NT2/D1 (cell line): ENCODE data around the gene METTL21C.

Experiments used
- DNase-seq: peaks from one replicate; pipeline ENCODE4 v3.0.0-alpha.2; 2011; ENCODE audit warnings: low read depth, low spot score
- H3K27me3 ChIP-seq: 2 replicates; pipeline ENCODE4 v1.6.0; 2011; ENCODE audit warnings: mild to moderate bottlenecking; ENCODE audit not compliant: insufficient read length, insufficient read depth
- H3K36me3 ChIP-seq: 2 replicates; pipeline ENCODE4 v1.6.1; 2011; ENCODE audit warnings: mild to moderate bottlenecking, low read length, mixed read lengths; ENCODE audit not compliant: insufficient read depth, insufficient read length
- H3K4me1 ChIP-seq: 2 replicates; pipeline ENCODE4 v1.5.1; 2011; ENCODE audit not compliant: insufficient read depth, insufficient read length
- H3K4me3 ChIP-seq: 2 replicates; pipeline ENCODE4 v1.5.1; 2011; ENCODE audit warnings: low read depth; ENCODE audit not compliant: insufficient read length
- H3K9ac ChIP-seq: 2 replicates; pipeline ENCODE4 v1.6.0; 2011; ENCODE audit warnings: low read depth; ENCODE audit not compliant: insufficient read length
- H3K9me3 ChIP-seq: 2 replicates; pipeline ENCODE4 v1.5.1; 2011; ENCODE audit warnings: mild to moderate bottlenecking, low read length; ENCODE audit not compliant: insufficient read depth
- SUZ12 ChIP-seq: IDR thresholded peaks from 2 replicates; pipeline ENCODE4 v1.6.1; 2011; ENCODE audit not compliant: insufficient read length, insufficient read depth; ENCODE audit errors: extremely low read depth
- YY1 ChIP-seq: IDR thresholded peaks from 2 replicates; pipeline ENCODE4 v1.6.1; 2011; ENCODE audit not compliant: insufficient read length, insufficient read depth
- ZNF274 ChIP-seq: IDR thresholded peaks from 2 replicates; pipeline ENCODE4 v1.6.1; 2011; ENCODE audit warnings: mild to moderate bottlenecking, low read depth, low read length

The METTL21C gene

DNA sequence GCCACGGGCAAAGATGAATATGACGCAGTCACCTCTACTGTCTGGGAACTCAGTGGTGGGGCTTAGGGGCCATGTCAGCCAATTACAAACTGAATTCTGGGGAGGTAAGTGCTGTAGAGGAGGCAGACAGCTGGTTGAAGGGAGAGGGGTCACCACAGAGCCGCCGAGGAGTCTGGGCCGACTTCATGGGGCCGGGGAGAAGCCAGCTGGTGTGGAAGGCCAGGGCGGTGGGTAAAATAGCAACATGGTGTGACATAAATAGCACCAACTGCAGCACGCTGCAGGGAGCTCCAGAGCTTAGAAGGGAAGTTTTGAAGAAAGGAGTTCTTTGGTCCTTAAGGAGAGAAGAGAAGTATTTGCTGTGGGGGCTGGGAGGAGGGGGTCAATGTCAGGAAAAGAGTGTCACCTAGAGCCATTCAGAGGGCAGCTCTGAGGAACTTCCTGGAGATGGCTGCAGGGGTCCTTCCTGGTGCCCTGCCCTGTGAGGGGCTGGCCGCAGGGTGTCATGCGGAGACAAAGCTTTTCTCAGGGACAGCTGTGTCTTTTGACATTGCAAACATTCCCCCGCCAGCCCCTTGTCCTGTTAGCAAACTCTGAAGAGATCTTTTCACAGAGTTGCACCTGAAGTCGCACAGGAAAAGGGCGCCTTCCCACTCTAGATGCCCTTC, 6.4 kb downstream of the METTL21C start:
- Histone ChIP-seq H3K36me3 (no peaks in the 10 kb centered on the region), H3K9me3 (no peaks in the 10 kb centered on the region), H3K4me3 (no peak overlapping the region), H3K27me3 (no peaks in the 10 kb centered on the region), H3K4me1 (no peaks in the 10 kb centered on the region), H3K9ac (no peak overlapping the region)
- TF ChIP-seq ZNF274: no peak
- no peak for TF ChIP-seq YY1
- no peak for TF ChIP-seq SUZ12
- no peak for DNase-seq

DNA sequence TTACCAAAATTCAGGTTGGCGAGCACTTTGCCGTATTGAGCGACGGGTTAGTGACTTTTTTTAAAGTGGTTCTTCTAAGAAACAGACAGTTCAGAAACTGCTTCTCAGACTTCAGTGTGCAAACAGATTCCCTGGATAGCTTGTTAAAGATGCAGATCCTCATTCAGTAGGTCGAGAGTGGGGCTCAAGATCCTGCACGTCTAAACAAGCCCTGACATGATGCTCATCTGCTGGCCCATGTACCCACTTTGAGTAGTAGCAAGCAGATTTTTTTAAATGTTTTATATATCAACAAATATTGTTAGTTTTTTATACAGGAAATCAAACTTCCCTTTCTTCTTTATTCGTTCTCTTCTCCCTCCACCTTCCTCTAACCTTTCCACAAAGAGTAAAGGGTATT, 7.3 kb downstream of the METTL21C start:
- H3K4me1 ChIP-seq: no peaks in the 10 kb centered on the region
- TF ChIP-seq ZNF274: no peak
- TF ChIP-seq SUZ12: no peak
- no peak for TF ChIP-seq YY1
- no peak overlapping the region for H3K4me3 ChIP-seq
- no peak for DNase-seq
- no peaks in the 10 kb centered on the region for H3K27me3 ChIP-seq
- H3K9me3 ChIP-seq: no peaks in the 10 kb centered on the region
- no peak overlapping the region for H3K9ac ChIP-seq
- no peaks in the 10 kb centered on the region for H3K36me3 ChIP-seq

DNA sequence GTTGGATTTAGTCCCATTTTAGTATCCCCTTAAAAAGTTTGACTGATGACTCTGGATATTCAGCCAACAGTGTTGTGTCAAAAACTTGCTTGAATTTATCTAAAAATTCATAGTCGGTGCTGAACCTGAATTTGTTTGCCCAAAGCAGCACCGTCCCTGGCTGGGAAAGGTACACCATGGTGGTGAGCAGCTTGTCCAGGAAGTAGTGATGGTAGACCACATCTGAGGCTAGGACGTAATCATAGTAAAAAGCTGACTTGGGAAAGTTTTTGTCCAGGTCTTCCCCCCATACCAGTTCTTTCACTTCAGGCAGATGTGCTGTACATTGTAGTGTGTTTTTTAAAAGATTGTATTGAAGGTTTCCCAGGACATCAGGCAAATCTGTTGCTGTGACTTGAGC, 8.8 kb downstream of the METTL21C start:
- Histone ChIP-seq H3K36me3 (no peaks in the 10 kb centered on the region), H3K4me3 (no peak overlapping the region), H3K4me1 (no peaks in the 10 kb centered on the region), H3K9me3 (no peaks in the 10 kb centered on the region), H3K9ac (no peak overlapping the region), H3K27me3 (no peaks in the 10 kb centered on the region)
- TF ChIP-seq ZNF274 (no peak), YY1 (no peak), SUZ12 (no peak)
- DNase-seq: no peak

DNA sequence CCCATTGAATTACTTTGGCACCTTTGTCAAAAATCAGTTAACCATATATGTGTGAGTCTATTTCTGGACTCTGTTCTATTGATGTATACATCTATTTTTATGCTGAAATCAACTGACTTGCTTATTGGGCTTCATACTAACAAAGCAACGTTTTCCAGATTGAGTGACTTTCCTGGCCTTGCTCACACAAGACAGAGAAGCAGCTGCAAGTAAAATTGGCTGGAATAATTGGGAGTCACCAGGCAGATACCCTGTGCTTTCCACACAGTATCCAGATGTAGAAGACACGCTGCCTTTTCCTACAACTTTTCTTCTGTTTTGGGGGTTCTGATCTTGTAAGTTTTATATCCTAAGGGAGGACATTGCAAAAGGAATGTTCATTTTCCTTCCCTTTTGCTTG, 11.2 kb downstream of the METTL21C start:
- peaks cover 12% of the 10 kb centered on the region for H3K36me3 ChIP-seq
- H3K4me1 ChIP-seq: no peaks in the 10 kb centered on the region
- H3K9ac ChIP-seq: no peak overlapping the region
- no peak for DNase-seq
- no peak for TF ChIP-seq ZNF274
- no peak for TF ChIP-seq SUZ12
- no peak for TF ChIP-seq YY1
- no peak overlapping the region for H3K4me3 ChIP-seq
- no peaks in the 10 kb centered on the region for H3K27me3 ChIP-seq
- no peaks in the 10 kb centered on the region for H3K9me3 ChIP-seq

DNA sequence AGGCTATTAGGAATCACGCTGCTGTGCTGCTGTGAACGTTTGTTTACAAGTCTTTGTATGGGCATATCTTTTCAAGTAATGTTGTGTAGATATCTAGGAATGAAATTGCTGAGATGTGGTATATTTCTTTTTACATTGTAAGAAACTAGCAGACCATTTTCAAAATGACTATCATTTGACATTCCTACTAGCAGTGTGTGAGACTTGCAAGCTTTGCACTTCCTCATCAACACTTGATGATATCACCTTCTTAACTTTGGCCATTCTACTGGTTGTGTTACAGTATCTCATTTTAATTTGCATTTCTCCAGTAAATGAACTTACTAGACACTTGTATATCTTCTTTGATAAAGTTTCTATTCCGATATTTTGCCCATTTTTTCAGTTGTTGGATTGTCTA, 12.1 kb downstream of the METTL21C start:
- no peaks in the 10 kb centered on the region for H3K4me1 ChIP-seq
- no peaks in the 10 kb centered on the region for H3K9me3 ChIP-seq
- DNase-seq: no peak
- no peak overlapping the region for H3K9ac ChIP-seq
- no peak overlapping the region for H3K4me3 ChIP-seq
- H3K27me3 ChIP-seq: no peaks in the 10 kb centered on the region
- peaks cover 21% of the 10 kb centered on the region for H3K36me3 ChIP-seq
- TF ChIP-seq YY1 (no peak), ZNF274 (no peak)

DNA sequence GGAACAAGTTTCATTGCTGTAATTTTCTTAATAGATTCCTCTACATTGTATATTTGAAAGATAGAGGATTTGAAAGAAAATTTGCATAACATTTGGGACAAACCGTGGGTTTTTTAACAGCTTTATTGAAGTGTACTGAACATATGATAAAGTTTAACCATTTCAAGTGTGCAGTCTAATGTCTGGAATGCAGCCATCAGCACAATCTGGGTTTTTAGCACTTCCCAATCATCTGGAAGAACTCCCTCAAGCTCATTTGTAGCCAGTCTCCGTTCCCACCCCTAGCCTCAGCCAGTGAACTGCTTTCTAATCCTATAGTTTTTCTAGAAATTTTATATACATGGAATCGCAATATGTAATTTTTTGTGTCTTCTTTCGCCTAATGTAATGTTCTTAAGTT, 12.6 kb downstream of the METTL21C start:
- TF ChIP-seq ZNF274: no peak
- no peak for TF ChIP-seq SUZ12
- TF ChIP-seq YY1: no peak
- no peak overlapping the region for H3K9ac ChIP-seq
- H3K4me3 ChIP-seq: no peak overlapping the region
- H3K27me3 ChIP-seq: no peaks in the 10 kb centered on the region
- no peak for DNase-seq
- peaks cover 25% of the 10 kb centered on the region for H3K36me3 ChIP-seq
- H3K4me1 ChIP-seq: no peaks in the 10 kb centered on the region
- no peaks in the 10 kb centered on the region for H3K9me3 ChIP-seq

DNA sequence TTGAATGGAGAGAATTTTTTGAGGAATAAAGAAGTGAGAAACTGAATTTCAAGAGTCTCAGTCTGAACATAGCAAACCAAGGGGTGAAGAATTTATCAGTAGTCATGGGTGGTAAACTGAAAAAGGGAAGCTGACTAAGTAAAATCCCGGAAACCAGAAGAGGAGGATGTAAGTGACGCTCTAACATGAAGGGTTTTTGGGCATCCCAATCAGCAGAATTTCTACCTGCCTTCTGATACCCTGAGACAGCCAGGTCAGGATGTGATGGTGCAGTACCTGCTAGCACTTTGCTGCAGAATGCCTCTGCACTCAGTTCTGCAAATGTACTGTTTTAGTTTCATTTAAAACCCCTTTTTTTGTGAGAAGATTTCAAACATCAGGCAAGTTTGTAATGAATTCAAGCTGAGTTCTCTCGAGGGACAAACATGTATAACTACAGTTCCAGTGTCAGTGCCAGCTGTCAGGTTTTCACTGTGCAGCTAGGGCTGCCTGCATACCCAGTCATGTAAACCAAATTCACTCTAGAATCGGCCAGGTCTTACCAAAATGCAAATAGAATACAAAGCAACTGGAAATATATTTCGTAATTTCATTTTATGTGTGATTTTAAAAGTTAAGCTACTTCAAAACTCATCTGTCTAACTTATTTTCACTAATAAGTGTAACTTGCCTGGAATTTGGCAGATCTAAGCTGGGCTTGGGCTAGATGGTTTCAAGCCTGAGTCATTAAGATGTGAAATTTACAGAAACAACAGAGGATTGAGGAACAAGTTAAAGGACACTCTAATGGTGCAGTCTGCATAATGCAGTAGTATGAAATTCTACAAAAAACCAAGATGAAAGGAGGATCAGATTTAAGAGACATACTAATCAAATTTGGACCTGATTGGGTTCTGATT, 13.8 kb downstream of the METTL21C start:
- peaks cover 37% of the 10 kb centered on the region for H3K36me3 ChIP-seq
- H3K4me3 ChIP-seq: no peak overlapping the region
- no peaks in the 10 kb centered on the region for H3K27me3 ChIP-seq
- no peaks in the 10 kb centered on the region for H3K9me3 ChIP-seq
- H3K9ac ChIP-seq: no peak overlapping the region
- no peaks in the 10 kb centered on the region for H3K4me1 ChIP-seq
- DNase-seq: no peak
- no peak for TF ChIP-seq ZNF274
- no peak for TF ChIP-seq SUZ12
- TF ChIP-seq YY1: no peak
